Neutrophil (primary cell): ENCODE measurements around the gene CAPRIN1.

Experiments
- H3K27ac ChIP-seq: fragments of 200-600 bp; sonication (generic); 2 replicates; pipeline ENCODE4 v1.5.1; 2016; ENCODE audit warnings: mild to moderate bottlenecking, moderate library complexity
- H3K27me3 ChIP-seq: fragments of 200-600 bp; sonication (generic); 2 replicates; pipeline ENCODE4 v1.6.0; 2016; ENCODE audit warnings: mild to moderate bottlenecking
- H3K36me3 ChIP-seq: fragments of 200-600 bp; sonication (generic); 2 replicates; pipeline ENCODE4 v1.5.1; 2017
- H3K4me1 ChIP-seq, 2 experiments: fragments of 200-600 bp in 1 of 2; sonication (generic) in 1 of 2; 1 replicate in 1 of 2; 2 replicates in 1 of 2; pipeline versions ENCODE4 v1.5.1 to v1.6.1; 2013 to 2016; ENCODE audit warnings: low read depth in 1 of 2, low read length in 1 of 2, mild to moderate bottlenecking in 1 of 2, moderate library complexity in 1 of 2; ENCODE audit not compliant: control insufficient read depth in 1 of 2, insufficient read depth in 1 of 2
- H3K4me3 ChIP-seq, 2 experiments: fragments of 200-600 bp in 1 of 2; sonication (generic) in 1 of 2; 1 replicate in 1 of 2; 2 replicates in 1 of 2; pipeline ENCODE4 v1.5.1; 2013 to 2016; ENCODE audit warnings: low read depth in 1 of 2, low read length in 1 of 2, mild to moderate bottlenecking in 1 of 2, moderate library complexity in 1 of 2
- H3K9me3 ChIP-seq: fragments of 200-600 bp; sonication (generic); 2 replicates; pipeline ENCODE4 v1.5.1; 2016
- CTCF ChIP-seq: fragments of 200-600 bp; sonication (generic); IDR thresholded peaks from 2 replicates; pipeline ENCODE4 v1.5.1; 2016; ENCODE audit warnings: antibody characterized with exemption

Gene CAPRIN1

GRCh38 chr11:34134765-34135164, 83.2 kb downstream of the CAPRIN1 start:
- no peak overlapping the region for H3K27ac ChIP-seq
- H3K9me3 ChIP-seq, result no peaks in the 10 kb centered on the region
- peaks cover 82% of the 10 kb centered on the region for H3K36me3 ChIP-seq
- H3K4me1 ChIP-seq, result no peaks in the 10 kb centered on the region
- no peak for TF ChIP-seq CTCF
- H3K27me3 ChIP-seq, result no peaks in the 10 kb centered on the region
- H3K4me3 ChIP-seq, result no peak overlapping the region

GRCh38 chr11:34135439-34135838, 83.9 kb downstream of the CAPRIN1 start:
- Histone ChIP-seq H3K27me3 (no peaks in the 10 kb centered on the region), H3K27ac (no peak overlapping the region), H3K9me3 (no peaks in the 10 kb centered on the region), H3K4me3 (no peak overlapping the region), H3K4me1 (no peaks in the 10 kb centered on the region), H3K36me3 (peaks cover 85% of the 10 kb centered on the region)
- TF ChIP-seq CTCF, result no peak

- H3K9me3 ChIP-seq, result no peaks in the 10 kb centered on the region
- H3K4me3 ChIP-seq, result no peak overlapping the region
- no peak for TF ChIP-seq CTCF
- H3K4me1 ChIP-seq, result no peaks in the 10 kb centered on the region
- H3K27ac ChIP-seq, result no peak overlapping the region
- H3K36me3 ChIP-seq, result peaks cover 85% of the 10 kb centered on the region
- no peaks in the 10 kb centered on the region for H3K27me3 ChIP-seq
Observed at GRCh38 chr11:34136420-34136819, 84.9 kb downstream of the CAPRIN1 start.

GRCh38 chr11:34139346-34139745, 87.8 kb downstream of the CAPRIN1 start:
- no peak for TF ChIP-seq CTCF
- H3K9me3 ChIP-seq, result no peaks in the 10 kb centered on the region
- H3K4me3 ChIP-seq, result no peak overlapping the region
- H3K4me1 ChIP-seq, result no peaks in the 10 kb centered on the region
- H3K27ac ChIP-seq, result no peak overlapping the region
- H3K27me3 ChIP-seq, result no peaks in the 10 kb centered on the region
- H3K36me3 ChIP-seq, result peaks cover 91% of the 10 kb centered on the region

GRCh38 chr11:34140149-34140548, 88.6 kb downstream of the CAPRIN1 start:
- Histone ChIP-seq H3K27me3 (no peaks in the 10 kb centered on the region), H3K36me3 (peaks cover 90% of the 10 kb centered on the region)
- no peak for TF ChIP-seq CTCF

GRCh38 chr11:34143048-34143447, 91.5 kb downstream of the CAPRIN1 start:
- peaks cover 6 to 7% of the 10 kb centered on the region in 2 experiments for H3K4me1 ChIP-seq
- H3K27ac ChIP-seq, result no peak overlapping the region
- no peak for TF ChIP-seq CTCF
- peaks cover 75% of the 10 kb centered on the region for H3K36me3 ChIP-seq
- H3K27me3 ChIP-seq, result no peaks in the 10 kb centered on the region
- H3K9me3 ChIP-seq, result no peaks in the 10 kb centered on the region
- H3K4me3 ChIP-seq, result no peak overlapping the region

More at GRCh38 chr11:34140149-34140548, 88.6 kb downstream of the CAPRIN1 start:
- H3K4me3 ChIP-seq, result no peak overlapping the region
- H3K27ac ChIP-seq, result no peak overlapping the region
- no peaks in the 10 kb centered on the region for H3K9me3 ChIP-seq
- H3K4me1 ChIP-seq, result no peaks in the 10 kb centered on the region
